K562 (cell line): ENCODE measurements around the gene PROKR1.

Experiments used
- CTCF ChIP-seq, 3 experiments: IDR thresholded peaks in 2 of 3; conservative IDR thresholded peaks in 1 of 3; 2 replicates each; pipeline ENCODE4 v1.5.1; 2011 to 2012; ENCODE audit warnings: low read length in 3 of 3, mild to moderate bottlenecking in 3 of 3, control low read depth in 2 of 3, improper control_type of control experiment in 1 of 3, inconsistent platforms in 1 of 3, low read depth in 1 of 3, mixed read lengths in 1 of 3, moderate library complexity in 1 of 3; ENCODE audit not compliant: insufficient read depth in 2 of 3
- FOS ChIP-seq: IDR thresholded peaks from 3 replicates; pipeline ENCODE4 v1.6.1; 2011; ENCODE audit not compliant: insufficient read length; ENCODE audit errors: extremely low read depth
- NR1H2 ChIP-seq: sonication (generic); formaldehyde crosslinking; IDR thresholded peaks from 2 replicates; pipeline ENCODE4 v1.4.0; 2020; ENCODE audit warnings: mild to moderate bottlenecking, missing genetic modification reagents
- TRIM28 ChIP-seq: fragments of 450-650 bp; IDR thresholded peaks from 2 replicates; pipeline ENCODE4 v1.6.1; 2017
- TF ChIP-seq, protein P1 (sequence below): sonication (generic); formaldehyde crosslinking; IDR thresholded peaks from 2 replicates; pipeline ENCODE4 v1.8.0; 2023; ENCODE audit warnings: mild to moderate bottlenecking, missing genetic modification reagents

GRCh38 chr2:68662466-68662865 lies 19.1 kb downstream of the PROKR1 start:
- TF ChIP-seq NR1H2 (CRISPR knock-in tag): no peak
- TF ChIP-seq, protein P1, sequence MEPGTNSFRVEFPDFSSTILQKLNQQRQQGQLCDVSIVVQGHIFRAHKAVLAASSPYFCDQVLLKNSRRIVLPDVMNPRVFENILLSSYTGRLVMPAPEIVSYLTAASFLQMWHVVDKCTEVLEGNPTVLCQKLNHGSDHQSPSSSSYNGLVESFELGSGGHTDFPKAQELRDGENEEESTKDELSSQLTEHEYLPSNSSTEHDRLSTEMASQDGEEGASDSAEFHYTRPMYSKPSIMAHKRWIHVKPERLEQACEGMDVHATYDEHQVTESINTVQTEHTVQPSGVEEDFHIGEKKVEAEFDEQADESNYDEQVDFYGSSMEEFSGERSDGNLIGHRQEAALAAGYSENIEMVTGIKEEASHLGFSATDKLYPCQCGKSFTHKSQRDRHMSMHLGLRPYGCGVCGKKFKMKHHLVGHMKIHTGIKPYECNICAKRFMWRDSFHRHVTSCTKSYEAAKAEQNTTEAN: no peak
- no peak for TF ChIP-seq TRIM28
- no peak for TF ChIP-seq CTCF (IDR thresholded peaks at IDR 0.05 in 2 of 3, conservative IDR thresholded peaks at IDR 0.05 in 1 of 3; ENCODE audit: insufficient read depth in 2 of 3, low read depth in 1 of 3, low read length in 3 of 3)
- TF ChIP-seq FOS: no peak
